Endodermal cell (in vitro differentiated cells): ENCODE results near the gene PGGT1B. TPM values are rescaled to one million over a fixed set of nuclear protein-coding genes. Genes with fewer than 3 reads are reported as not detected.

ENCODE experiments used
- DNase-seq: peaks from one replicate; pipeline ENCODE4 v3.0.0-alpha.2; 2017
- H3K27ac ChIP-seq: 2 replicates; pipeline ENCODE4 v1.5.1; 2013; ENCODE audit warnings: mild to moderate bottlenecking, low read depth, low read length, moderate library complexity
- H3K27me3 ChIP-seq: 2 replicates; pipeline ENCODE4 v1.6.1; 2013; ENCODE audit warnings: mild to moderate bottlenecking, low read length, moderate library complexity; ENCODE audit not compliant: insufficient read depth, control insufficient read depth, poor library complexity, severe bottlenecking
- H3K36me3 ChIP-seq: 2 replicates; pipeline ENCODE4 v1.7.0; 2013; ENCODE audit warnings: mild to moderate bottlenecking, low read length, moderate library complexity; ENCODE audit not compliant: control insufficient read depth, insufficient read depth
- H3K4me1 ChIP-seq: one replicate; pipeline ENCODE4 v1.7.0; 2013; ENCODE audit warnings: low read length; ENCODE audit not compliant: control insufficient read depth, insufficient read depth
- H3K4me3 ChIP-seq: 2 replicates; pipeline ENCODE4 v1.5.1; 2013; ENCODE audit warnings: mild to moderate bottlenecking, low read length, moderate library complexity
- H3K9ac ChIP-seq: 2 replicates; pipeline ENCODE4 v1.6.1; 2013; ENCODE audit warnings: mild to moderate bottlenecking, low read length, moderate library complexity; ENCODE audit not compliant: poor library complexity, severe bottlenecking; ENCODE audit errors: extremely low read depth
- H3K9me3 ChIP-seq: 2 replicates; pipeline ENCODE4 v1.6.1; 2013; ENCODE audit warnings: mild to moderate bottlenecking, low read length, moderate library complexity; ENCODE audit not compliant: control insufficient read depth
- H3K27ac Mint-ChIP-seq: 2 replicates; pipeline ENCODE4 v1.8.0; 2020; ENCODE audit warnings: mixed read lengths
- H3K27me3 Mint-ChIP-seq: 2 replicates; pipeline ENCODE4 v1.8.0; 2021; ENCODE audit warnings: mild to moderate bottlenecking, mixed read lengths; ENCODE audit not compliant: insufficient read depth
- H3K36me3 Mint-ChIP-seq: 2 replicates; pipeline ENCODE4 v1.8.0; 2020; ENCODE audit warnings: low read depth, mixed read lengths
- H3K4me1 Mint-ChIP-seq: 2 replicates; pipeline ENCODE4 v1.8.0; 2020; ENCODE audit warnings: mixed read lengths
- H3K4me3 Mint-ChIP-seq: 2 replicates; pipeline ENCODE4 v1.8.0; 2020; ENCODE audit warnings: mild to moderate bottlenecking, moderate library complexity, mixed read lengths
- H3K9me3 Mint-ChIP-seq: 2 replicates; pipeline ENCODE4 v1.8.0; 2020; ENCODE audit warnings: mild to moderate bottlenecking, mixed read lengths
- CTCF ChIP-seq: fragments of 200-600 bp; sonication (generic); conservative IDR thresholded peaks from 2 replicates; pipeline ENCODE4 v1.5.0; 2021; ENCODE audit warnings: antibody characterized with exemption, mild to moderate bottlenecking
- WGBS, 2 experiments: methylation state at CpG; one replicate each; pipeline versions ENCODE4 v1.1.5 to v1.1.7; 2013; ENCODE audit warnings: missing lambda C conversion rate in 2 of 2, mixed read lengths in 1 of 2; ENCODE audit not compliant: insufficient coverage in 1 of 2, insufficient read length in 1 of 2; 5-methylcytosine and 5-hydroxymethylcytosine counted together
- total RNA-seq, 2 donors: library from RNA; stranded (reverse); fragmentation: NEBNext Ultra II Directional in 1 of 2; extraction: Animal tissue kit (Norgen Biotek cat#: 25700) in 1 of 2; gene quantifications; 2 replicates in 1 of 2; 3 replicates in 1 of 2; pipeline ENCODE4 v1.2.1, GENCODE V29; 2021

The PGGT1B gene
- total RNA-seq, 2 donors from 2014 or later, result 43.7 to 44.9 TPM

GRCh38 chr5:115193295-115193694, 69.4 kb downstream of the PGGT1B start:
- H3K27me3 Mint-ChIP-seq, result peaks cover 6% of the 10 kb centered on the region
- H3K9me3 Mint-ChIP-seq, result no peaks in the 10 kb centered on the region
- H3K9ac ChIP-seq, result no peak overlapping the region
- no peaks in the 10 kb centered on the region for H3K36me3 Mint-ChIP-seq
- peaks cover 20% of the 10 kb centered on the region for H3K4me1 Mint-ChIP-seq
- H3K36me3 ChIP-seq, result no peaks in the 10 kb centered on the region
- H3K9me3 ChIP-seq, result no peaks in the 10 kb centered on the region
- no peak for TF ChIP-seq CTCF
- H3K4me3 ChIP-seq, result no peak overlapping the region
- peaks cover 5% of the 10 kb centered on the region for H3K27me3 ChIP-seq
- peaks cover 8% of the 10 kb centered on the region for H3K4me1 ChIP-seq
- H3K27ac ChIP-seq, result no peak overlapping the region
- no peak overlapping the region for H3K4me3 Mint-ChIP-seq
- DNase-seq, result no peak
- no peak overlapping the region for H3K27ac Mint-ChIP-seq

- TF ChIP-seq CTCF, result no peak
- H3K27me3 ChIP-seq, result peaks cover 5% of the 10 kb centered on the region
- DNase-seq, result no peak
- H3K36me3 ChIP-seq, result no peaks in the 10 kb centered on the region
- Mint-ChIP-seq H3K27ac (no peak overlapping the region), H3K4me1 (peaks cover 20% of the 10 kb centered on the region), H3K36me3 (no peaks in the 10 kb centered on the region), H3K27me3 (peaks cover 8% of the 10 kb centered on the region), H3K9me3 (no peaks in the 10 kb centered on the region), H3K4me3 (no peak overlapping the region)
- peaks cover 8% of the 10 kb centered on the region for H3K4me1 ChIP-seq
- H3K27ac ChIP-seq, result no peak overlapping the region
- H3K9ac ChIP-seq, result no peak overlapping the region
- WGBS, 2 experiments, result 100% methylated on average over 1 of the region's 1 CpG; no CpG with 5 or more reads in 1 of the 2 experiments
- no peak overlapping the region for H3K4me3 ChIP-seq
- H3K9me3 ChIP-seq, result no peaks in the 10 kb centered on the region
Measured at GRCh38 chr5:115192098-115192497, 70.6 kb downstream of the PGGT1B start.

GRCh38 chr5:115191474-115192031, 71.1 kb downstream of the PGGT1B start:
- 90 to 91% methylated on average over 3 to 8 of the region's 8 CpGs for WGBS, 2 experiments
- Mint-ChIP-seq H3K4me1 (peaks cover 20% of the 10 kb centered on the region), H3K9me3 (no peaks in the 10 kb centered on the region), H3K36me3 (no peaks in the 10 kb centered on the region), H3K27me3 (peaks cover 8% of the 10 kb centered on the region), H3K4me3 (no peak overlapping the region), H3K27ac (no peak overlapping the region)
- no peak overlapping the region for H3K27ac ChIP-seq
- no peaks in the 10 kb centered on the region for H3K36me3 ChIP-seq
- peaks cover 5% of the 10 kb centered on the region for H3K27me3 ChIP-seq
- no peaks in the 10 kb centered on the region for H3K9me3 ChIP-seq
- no peak for TF ChIP-seq CTCF
- no peak overlapping the region for H3K4me3 ChIP-seq
- peaks cover 8% of the 10 kb centered on the region for H3K4me1 ChIP-seq
- no peak for DNase-seq
- no peak overlapping the region for H3K9ac ChIP-seq
